Stimulated activated CD8-positive, alpha-beta memory T cell treated with anti-CD3 and anti-CD28 coated beads, Interleukin-15, amount 100 ng/mL, for 24 hours (primary cell): ENCODE data around the gene PLXNA4.

Source experiments
- DNase-seq: peaks from one replicate; pipeline ENCODE4 v3.0.0-alpha.2; 2020; ENCODE audit warnings: low read depth

Gene PLXNA4

DNA sequence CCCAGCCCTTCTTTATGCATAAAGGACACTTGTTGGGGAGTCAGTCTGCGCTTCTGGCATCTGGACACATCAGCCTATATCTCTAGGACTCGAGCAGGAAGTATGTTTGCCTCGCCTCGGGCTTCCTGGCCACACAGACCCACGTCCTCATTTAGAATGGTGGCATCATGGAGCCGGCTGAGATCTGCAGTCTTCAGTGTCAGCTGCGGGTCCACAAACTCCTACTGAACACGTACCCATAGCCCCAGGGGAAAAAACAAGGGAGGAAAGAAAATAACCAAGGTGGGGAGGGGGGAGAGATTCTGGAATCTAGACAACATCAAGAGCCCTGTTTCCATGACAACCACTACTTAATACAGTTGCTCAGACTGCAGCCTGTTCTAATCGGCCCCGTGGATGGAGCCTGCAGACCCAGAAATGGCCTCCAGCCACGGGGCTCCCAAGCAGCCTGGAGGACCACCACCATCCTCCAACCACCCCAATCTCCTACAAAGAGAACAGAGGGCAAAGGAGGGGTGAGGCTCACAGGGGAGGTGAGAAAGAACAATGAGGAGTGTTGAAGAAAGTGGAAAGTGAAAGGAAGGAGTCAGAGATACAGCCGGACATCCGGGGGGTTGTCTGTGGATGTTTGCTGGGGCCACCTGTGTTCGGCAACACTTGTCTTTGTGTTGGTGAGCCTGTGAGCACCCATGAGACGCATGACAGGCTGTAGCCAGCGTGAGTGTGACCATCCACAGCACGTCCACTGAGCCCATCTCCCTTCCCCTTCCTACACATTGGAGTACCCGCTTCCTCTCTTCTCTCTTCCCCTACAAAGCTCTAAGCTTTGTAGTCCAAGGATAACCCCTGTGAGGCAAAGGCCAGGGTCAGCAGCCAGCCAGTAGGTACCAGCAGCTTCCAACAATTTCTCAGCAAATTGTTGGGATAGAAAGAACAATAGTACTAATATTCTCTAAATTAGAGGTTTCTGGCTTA lies 141.0 kb downstream of the PLXNA4 start:
- DNase-seq = no peak

DNA sequence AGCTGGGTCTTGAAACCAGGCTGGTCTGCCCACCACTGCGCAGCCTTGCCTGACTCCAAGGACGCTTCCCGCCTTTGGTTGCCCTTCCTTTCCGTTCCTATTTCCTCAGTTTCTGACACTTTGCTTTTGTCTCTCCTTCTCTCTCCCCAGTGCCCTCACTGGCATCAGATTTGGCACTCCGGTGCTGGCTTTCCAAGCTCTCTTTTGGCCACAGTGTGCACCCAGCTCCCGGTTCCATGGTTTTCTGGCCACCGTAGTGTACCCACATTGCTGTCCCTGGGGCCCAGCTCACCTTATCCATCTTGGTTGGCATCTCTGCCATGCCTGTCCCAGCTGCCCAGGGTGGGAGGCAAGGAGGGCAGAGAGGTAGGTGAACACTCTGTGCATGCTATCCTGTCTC lies 142.2 kb downstream of the PLXNA4 start:
- DNase-seq = no peak

DNA sequence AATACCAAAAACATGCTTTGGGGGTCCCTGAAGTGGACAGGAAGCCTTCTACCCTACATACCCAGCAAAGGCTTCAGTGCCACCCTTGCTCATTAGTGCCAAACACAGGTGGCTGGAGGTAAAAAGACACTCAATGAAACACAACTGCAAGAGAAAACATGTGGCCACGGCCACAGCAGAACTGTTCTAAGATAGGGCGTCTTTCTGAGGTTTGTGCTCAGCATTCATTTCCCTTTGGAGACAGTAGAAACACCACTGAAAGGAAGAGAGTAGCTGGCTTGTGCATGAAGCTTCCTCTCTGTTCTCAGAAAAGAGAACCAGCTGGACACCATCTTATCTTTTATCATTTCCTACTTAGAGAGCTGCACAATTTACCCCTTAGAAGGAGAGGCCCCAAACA lies 143.0 kb downstream of the PLXNA4 start:
- DNase-seq = no peak

DNA sequence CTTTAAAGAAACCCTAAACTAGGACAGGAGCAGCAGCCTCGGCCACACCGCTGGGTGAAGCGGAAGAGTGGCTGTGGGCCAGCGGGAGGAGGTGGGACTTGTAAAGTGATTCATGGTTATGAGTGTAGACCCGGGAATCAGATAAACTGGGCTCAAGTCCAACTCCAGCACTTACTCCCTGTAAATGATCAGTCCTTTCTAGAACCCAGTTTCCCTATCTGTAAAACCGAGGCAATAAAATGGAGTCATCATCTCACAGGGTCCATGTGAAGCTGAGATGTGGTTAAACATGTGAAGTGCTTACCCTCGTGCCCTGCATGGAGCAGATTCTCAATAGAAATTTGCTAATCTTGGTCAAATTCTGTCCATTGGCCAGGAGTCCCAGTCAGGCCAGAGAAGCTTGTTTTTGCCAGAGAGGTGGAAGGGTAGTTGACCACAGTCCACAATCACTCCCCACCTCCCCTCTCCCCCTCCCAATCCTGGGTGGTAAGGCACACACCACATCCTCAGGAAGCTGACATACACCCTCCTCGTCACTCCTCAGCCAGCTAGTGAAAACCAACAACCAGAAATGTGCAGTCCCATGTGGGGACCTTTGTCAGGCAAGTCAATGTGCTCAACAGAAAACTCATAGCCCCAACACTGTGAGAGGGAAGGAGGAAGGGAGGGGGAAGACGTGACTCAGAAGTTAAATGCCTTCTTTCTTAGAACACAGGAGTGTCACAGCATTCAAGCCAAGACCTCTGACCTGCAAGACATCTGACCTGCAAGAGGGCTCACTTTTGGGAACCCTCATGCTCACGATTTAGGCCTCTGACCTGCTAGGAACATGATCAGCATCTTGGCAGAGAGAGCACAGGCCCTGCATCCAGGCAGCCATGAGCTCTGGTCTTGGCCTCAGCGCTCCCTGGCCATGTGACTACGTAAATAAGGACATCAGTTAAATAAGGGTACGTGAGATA lies 145.1 kb downstream of the PLXNA4 start:
- no peak for DNase-seq

DNA sequence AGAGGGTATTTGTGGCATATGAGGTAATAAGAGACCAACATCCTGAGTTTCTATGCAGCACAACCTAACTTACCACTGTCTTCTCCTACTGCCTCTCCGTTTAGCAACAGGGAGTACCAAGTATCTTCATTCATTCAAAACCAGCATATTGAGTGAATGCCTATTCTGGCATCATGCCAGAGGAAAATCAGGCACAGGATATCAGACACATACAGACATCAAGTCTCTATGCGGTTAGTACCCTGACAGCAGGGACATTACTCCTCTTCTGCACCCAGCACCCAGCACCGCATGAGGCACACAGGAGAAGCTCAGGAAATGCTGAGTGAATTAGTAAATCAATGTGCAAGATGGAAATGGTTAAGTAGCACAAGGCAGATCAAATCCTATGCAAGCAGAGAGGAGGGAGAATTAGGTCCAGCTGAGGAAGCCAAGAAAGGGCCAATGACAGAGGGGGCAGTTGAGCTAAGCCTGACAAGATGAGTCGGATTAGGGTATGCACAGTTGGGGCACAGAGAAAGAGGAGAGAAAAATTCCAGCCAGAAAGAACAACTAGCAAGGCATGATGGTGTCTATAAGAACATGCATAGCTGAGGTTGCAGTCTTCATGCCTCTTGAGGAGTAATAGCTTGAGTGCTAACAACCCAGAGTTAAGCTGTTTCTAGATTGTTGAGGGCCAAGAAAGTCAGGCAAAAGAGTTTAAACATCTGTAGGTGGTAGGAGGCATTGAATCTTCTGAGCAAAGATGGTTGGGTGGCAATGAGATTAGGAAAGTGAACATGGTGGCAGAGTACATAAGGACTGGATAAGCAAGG lies 146.0 kb downstream of the PLXNA4 start:
- no peak for DNase-seq

DNA sequence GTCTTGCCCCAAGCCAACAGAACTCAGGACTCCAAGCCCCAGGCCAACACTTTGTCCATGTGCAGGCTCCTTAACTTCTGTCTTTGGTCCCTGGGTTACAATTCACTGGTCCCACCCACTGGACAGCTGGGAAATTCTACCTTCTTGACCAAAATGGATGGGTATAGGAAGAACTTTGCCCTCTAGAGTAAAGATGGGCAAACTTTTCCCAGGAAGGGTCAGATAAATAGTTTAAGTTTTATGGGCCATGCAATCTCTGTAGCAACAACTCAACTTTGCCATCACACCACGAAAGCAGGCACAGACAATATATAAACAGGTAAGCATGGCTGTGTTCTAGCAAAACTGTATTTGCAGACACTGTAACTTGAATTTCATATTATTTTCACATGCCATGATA lies 147.1 kb downstream of the PLXNA4 start:
- no peak for DNase-seq

DNA sequence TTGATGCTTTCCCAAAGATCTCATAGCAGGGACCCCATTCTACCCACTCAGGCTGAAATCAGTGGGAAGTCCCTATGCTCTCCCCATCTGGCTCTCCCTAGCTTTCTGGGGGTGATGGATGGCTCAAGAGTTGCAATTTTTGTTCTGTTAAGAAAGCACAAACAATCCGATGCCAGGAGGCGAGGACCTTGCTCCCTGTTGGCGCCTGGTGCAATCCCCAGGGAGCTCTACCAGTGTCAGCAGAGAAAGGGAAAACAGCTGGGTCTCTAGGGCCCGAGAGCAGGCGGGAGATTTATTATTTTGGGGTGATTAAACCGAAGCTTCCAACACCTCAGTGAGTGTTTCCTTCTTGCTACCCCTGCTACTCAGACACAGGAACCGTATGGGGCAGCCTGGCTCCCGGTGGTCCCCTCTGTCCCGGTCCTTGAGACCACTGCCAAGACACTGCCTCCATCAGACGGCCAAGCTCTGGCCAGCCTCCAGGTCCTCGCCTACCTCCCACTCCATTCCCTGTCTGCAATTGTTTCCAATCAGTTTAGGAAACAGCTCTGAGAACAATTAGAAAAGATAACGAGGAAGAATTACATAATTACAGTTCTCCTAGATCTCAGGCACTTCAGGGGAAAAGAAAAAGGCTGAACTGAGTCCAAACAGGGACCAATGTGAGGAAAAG lies 147.9 kb downstream of the PLXNA4 start:
- no peak for DNase-seq

DNA sequence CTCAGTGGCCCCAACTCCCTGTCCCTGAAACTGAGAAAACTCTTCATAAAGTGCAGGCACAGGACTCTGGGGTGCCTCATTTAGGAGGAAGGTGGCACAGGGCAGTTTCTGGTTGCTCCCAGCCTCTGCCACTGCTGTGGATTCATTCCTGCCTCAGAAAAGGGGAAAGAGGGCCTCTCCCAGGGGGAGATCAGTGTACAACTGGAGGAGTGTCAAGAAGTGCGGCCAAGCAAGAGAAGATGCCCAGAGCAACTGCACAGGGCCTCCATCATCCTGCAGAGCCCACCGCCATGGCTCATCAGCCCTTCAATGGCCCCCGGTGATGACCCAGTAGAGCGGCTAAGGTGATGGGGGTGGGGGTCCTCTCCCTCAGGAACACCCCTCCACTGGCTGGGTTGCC lies 150.3 kb downstream of the PLXNA4 start:
- no peak for DNase-seq

DNA sequence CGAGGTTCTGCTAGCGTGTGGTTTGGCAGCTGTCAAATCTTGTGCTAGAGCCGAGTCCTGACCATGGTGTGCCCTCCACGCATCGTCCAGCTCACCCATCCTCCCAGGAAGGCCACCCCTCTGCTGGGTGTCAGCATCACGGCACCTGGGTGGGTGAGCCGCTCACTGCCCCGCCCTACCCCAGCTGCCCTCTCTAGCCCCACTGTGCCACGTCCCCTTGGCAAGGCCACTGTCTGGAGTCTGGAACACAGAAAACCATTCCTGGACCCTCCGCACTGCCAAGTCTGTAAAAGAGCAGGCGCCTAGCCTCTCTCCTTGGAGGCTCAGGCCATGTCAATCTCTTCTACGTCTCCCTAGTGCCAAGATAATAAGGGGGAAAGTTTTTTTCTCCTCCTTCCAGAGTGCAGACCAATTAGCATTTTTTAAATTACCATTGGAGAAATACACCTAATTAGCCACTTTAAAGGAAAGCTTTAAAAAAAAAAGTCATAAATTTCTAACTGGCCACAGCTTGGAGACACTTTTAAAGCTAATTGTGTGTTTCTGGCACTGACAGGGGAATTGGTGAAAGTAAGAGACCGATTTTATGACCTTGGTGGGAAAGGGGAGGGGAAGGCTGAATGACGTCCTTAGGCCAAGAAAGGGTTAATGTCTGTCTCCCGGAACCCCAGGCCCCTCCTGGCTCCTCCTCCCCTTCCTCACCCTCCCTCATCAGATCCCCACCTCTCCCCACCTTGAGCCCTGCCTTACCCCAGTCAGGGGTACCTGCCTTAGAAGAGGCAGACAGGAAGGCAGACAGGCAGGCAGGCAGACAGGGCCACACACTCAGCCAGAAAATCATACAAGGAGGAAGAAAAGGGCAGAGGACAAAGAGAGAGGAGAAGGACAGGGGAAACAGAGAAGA lies 151.2 kb downstream of the PLXNA4 start:
- no peak for DNase-seq

DNA sequence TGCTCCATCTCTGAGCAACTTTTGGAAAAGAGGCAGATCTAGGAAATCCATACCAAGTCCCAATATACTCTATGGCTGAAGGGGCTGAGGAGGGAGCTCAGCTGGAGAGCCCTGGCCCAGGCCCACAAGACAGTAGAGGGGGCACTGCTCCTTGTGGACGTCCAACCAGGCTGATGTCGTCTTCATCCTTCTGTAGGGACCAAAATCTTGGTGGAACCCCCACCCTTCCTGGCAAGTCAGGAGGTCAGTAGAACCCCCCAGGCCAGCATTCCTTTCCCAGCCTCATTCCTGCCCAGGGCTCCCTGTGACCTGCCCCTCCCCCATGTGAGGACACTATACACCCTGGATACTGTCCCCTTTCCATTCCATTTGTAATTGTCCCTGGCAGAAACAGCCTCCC lies 152.0 kb downstream of the PLXNA4 start:
- no peak for DNase-seq

DNA sequence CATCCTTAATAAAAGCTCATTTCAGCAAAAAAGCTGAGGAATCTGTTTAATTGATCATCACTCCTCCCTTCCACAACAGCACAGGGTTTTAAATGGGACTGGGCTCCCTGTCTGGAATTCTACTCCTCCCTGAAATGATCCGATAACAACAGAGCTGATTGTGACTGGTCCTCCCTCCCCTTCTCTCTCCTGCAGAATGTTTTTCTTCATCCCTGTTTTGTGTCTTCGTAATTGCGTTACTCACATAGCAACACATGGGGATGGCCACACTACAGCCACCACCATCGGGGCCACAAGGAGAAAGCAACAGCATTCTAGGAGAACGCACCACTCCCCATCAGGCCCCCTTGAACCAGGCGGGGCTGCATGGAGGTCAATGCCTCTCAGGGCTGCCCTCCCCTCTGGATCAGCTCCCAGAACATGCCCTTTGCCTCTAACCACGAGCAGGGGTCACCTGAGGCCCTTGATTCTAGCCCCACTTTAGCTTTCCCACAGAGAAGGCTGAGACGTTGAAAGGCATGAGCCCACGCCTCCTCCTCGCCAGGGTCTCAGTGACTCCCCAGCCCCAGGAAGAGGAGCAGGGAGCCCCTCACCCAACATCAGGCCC lies 152.6 kb downstream of the PLXNA4 start:
- DNase-seq = no peak

DNA sequence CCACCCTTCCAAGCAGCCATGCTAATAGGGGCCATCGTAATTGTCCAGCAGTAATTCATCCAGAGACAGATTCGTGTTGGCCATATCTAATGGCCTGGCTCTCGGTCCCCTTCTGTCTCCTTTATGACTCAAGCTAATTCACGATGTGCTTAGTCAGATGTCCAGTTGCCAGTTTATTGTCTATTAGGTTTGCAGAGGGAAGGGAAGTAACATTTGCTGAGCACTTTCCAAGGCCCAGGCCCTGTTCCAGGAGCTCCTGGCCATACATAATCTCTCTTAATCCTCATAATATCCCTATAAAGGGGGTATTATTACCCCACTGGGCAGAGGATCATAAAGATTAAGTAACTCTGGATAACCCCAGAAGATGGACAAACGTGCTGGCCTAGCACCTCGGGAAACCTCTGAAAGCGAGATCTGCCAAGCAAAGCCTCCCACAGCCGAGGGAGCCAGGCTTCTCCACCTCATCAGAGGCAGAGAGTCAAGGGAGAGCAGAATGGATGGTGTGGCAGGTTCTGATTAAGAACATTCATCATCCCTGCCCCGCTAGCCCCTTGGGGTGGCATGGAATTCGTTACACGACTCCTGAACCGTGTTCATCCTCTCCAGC lies 153.7 kb downstream of the PLXNA4 start:
- DNase-seq = no peak

DNA sequence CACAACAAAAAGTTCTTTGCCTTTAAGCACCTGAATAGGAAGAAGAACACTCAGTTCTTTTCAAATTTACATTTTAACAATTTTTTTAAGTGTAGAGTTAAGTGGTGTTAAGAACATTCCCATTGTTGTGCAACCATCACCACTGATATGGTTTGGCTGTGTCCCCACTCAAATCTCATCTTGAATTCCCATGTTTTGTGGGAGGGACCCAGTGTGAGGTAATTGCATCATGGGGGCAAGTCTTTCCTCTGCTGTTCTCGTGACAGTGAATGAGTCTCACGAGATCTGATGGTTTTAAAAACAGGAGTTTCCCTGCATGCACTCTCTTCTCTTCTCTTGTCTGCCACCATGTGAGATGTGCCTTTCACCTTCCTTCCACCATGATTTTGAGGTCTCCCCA lies 155.7 kb downstream of the PLXNA4 start:
- DNase-seq = no peak

DNA sequence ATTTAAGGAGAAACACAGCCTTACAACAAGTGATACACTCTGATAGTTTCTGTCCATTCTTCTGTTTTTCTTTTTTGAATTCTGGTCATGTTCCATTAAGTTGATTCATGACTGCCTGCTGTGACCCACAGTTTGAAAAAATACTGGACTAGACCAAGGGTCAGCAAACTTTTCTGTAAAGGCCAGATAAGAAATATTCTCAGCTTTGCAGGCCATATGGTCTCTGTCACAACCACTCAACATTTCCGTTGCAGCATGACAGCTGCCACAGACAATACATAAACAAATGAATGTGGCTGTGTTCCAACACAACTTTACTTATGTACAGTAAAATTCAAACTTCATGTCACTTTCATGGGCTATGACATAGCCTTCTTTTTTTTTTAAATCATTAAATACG lies 156.7 kb downstream of the PLXNA4 start:
- DNase-seq = no peak

DNA sequence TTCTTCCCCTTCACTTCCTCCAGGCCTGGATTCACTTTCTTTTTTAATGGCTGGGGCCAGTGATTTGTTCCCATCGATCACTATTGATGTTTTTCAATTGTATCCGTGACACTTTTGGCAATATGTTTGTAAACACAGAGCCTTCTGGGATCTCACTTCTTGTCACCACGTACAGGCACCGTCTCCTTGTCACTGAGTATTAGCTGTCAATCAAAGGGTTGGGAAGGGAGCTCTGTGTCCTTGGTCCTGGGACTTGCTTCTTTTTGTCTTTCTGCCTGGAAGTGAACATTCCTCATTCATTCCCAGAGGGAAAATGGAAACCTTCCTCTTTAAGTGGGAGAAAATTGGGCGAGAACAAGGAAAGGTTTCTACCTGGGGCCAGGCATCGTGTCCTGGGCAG lies 157.4 kb downstream of the PLXNA4 start:
- no peak for DNase-seq

DNA sequence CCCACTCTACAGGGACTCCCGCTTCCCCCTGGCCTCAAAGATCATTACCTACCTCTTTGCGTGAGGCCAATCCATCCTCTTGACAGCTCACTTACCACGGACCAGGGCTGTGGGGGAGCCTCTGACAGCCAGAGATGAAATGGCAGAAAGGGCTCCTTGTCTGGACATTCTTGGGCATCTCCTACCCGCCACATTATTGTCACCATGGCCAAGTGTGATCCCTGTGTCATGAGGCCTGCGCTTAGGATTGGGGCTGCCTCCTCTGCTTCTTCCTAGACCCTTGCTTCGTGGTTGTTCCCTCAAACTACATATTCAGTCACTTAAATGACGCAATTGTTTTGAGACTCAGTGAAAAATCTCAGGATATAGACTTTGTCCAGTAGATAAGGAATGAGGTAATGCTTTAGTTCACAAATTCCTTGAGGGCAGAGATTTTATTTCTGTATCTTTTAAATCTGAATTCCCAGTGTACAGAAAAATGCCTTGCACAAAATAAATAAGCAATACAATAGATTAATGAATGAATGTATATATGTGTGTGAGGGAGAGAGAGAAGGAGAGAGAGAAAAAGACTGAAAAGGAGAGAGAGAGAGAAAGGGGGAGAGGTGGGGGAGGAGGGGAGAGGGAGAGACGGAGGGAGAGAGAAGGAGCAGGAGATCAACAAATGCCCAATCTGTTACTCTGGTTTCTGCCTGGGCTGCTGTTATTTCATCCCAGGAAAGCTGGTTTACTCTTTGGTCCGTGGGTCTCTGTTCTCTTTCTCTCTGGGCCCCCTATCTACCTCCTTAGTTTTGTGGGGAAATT lies 159.0 kb downstream of the PLXNA4 start:
- DNase-seq = no peak

DNA sequence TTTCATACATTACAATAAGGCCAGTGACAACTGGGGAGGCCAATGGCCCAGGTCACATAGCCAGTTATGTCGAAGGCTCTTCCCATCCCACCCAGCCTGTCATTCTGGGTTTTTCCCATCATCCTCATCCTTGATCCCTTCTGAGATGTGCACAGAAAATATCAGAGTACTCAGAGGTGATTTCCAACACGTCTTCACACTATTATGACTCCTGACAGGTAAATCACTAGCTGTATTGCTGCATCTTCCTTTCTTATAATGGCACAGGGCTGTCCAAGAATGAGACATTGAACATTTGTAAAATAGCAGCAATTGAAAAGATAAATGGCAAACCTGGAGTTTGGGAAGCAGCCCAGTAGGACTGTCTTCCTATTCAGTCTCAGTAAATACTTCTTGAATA lies 159.9 kb downstream of the PLXNA4 start:
- no peak for DNase-seq

DNA sequence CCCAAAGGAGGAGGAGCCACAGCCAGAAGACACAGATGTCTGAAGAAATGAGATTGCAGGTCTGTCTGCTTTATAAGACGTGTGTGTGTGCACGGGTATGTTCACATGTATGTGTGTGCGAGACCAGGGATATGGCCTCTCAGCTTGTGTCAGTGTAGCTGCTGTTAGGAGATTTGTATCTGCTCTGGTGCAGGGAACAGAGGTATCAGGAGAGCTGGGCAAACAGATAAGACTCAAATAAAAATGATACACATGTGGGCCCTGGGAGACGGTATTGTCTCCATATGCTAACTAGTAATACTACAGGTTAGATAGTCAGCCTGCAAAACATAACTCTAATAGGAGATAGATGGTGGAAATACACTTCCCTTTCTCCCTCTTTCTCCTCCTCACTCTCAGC lies 161.0 kb downstream of the PLXNA4 start:
- no peak for DNase-seq

DNA sequence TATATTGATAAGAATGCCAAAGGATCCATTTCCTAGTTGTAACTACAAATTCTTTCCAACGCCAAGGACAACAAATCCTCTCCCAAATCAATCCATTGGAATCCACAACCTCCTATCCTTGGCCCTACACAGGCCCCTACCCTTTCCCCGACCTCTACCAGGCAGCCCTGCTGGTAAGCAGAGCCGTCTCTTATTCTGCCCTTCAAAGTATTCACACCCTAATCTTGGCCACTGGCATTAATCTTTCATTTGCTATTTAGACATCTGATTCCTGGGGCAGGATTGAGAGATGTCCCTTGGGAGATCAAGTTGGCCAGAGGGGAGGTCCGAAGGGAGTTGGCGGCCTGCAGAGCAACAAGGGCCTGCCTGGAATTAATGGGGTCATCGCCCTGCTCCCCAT lies 161.4 kb downstream of the PLXNA4 start:
- DNase-seq = no peak
